Neutrophil (primary cell): Measurements from ENCODE around the gene LYPD8.

Source experiments
- H3K27ac ChIP-seq: fragments of 200-600 bp; sonication (generic); 2 replicates; pipeline ENCODE4 v1.5.1; 2016; ENCODE audit warnings: mild to moderate bottlenecking, moderate library complexity
- H3K27me3 ChIP-seq: fragments of 200-600 bp; sonication (generic); 2 replicates; pipeline ENCODE4 v1.6.0; 2016; ENCODE audit warnings: mild to moderate bottlenecking
- H3K36me3 ChIP-seq: fragments of 200-600 bp; sonication (generic); 2 replicates; pipeline ENCODE4 v1.5.1; 2017
- H3K4me1 ChIP-seq, 2 experiments: fragments of 200-600 bp in 1 of 2; sonication (generic) in 1 of 2; 1 replicate in 1 of 2; 2 replicates in 1 of 2; pipeline versions ENCODE4 v1.5.1 to v1.6.1; 2013 to 2016; ENCODE audit warnings: low read depth in 1 of 2, low read length in 1 of 2, mild to moderate bottlenecking in 1 of 2, moderate library complexity in 1 of 2; ENCODE audit not compliant: control insufficient read depth in 1 of 2, insufficient read depth in 1 of 2
- H3K4me3 ChIP-seq, 2 experiments: fragments of 200-600 bp in 1 of 2; sonication (generic) in 1 of 2; 1 replicate in 1 of 2; 2 replicates in 1 of 2; pipeline ENCODE4 v1.5.1; 2013 to 2016; ENCODE audit warnings: low read depth in 1 of 2, low read length in 1 of 2, mild to moderate bottlenecking in 1 of 2, moderate library complexity in 1 of 2
- H3K9me3 ChIP-seq: fragments of 200-600 bp; sonication (generic); 2 replicates; pipeline ENCODE4 v1.5.1; 2016
- TF ChIP-seq, protein P1 (sequence below): fragments of 200-600 bp; sonication (generic); IDR thresholded peaks from 2 replicates; pipeline ENCODE4 v1.5.1; 2016; ENCODE audit warnings: antibody characterized with exemption

The LYPD8 gene

DNA sequence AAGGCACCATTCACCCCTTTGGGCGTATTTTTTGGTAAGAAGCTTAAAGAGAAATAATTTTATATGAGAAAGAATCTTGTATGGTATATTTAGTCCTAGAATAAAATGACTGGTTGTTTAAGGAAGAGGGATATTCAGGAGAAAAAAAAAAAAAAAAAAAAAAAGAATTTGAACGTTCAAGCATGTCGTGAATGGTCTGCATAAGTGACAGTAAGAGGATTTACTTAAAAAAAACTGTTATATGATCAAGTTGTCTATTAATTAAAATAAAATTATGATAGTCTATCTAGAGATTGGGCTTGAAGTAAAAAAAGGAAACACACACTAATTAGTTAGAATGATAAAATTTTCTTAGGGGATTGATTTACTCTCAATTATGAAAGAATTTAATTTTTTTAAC lies 41.3 kb downstream of the LYPD8 start:
- no peaks in the 10 kb centered on the region for H3K27me3 ChIP-seq
- H3K4me3 ChIP-seq: no peak overlapping the region
- no peaks in the 10 kb centered on the region for H3K9me3 ChIP-seq
- H3K4me1 ChIP-seq: peaks cover 29 to 34% of the 10 kb centered on the region in 2 experiments
- no peaks in the 10 kb centered on the region for H3K36me3 ChIP-seq
- TF ChIP-seq, protein P1, sequence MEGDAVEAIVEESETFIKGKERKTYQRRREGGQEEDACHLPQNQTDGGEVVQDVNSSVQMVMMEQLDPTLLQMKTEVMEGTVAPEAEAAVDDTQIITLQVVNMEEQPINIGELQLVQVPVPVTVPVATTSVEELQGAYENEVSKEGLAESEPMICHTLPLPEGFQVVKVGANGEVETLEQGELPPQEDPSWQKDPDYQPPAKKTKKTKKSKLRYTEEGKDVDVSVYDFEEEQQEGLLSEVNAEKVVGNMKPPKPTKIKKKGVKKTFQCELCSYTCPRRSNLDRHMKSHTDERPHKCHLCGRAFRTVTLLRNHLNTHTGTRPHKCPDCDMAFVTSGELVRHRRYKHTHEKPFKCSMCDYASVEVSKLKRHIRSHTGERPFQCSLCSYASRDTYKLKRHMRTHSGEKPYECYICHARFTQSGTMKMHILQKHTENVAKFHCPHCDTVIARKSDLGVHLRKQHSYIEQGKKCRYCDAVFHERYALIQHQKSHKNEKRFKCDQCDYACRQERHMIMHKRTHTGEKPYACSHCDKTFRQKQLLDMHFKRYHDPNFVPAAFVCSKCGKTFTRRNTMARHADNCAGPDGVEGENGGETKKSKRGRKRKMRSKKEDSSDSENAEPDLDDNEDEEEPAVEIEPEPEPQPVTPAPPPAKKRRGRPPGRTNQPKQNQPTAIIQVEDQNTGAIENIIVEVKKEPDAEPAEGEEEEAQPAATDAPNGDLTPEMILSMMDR: no peak
- H3K27ac ChIP-seq: no peak overlapping the region

DNA sequence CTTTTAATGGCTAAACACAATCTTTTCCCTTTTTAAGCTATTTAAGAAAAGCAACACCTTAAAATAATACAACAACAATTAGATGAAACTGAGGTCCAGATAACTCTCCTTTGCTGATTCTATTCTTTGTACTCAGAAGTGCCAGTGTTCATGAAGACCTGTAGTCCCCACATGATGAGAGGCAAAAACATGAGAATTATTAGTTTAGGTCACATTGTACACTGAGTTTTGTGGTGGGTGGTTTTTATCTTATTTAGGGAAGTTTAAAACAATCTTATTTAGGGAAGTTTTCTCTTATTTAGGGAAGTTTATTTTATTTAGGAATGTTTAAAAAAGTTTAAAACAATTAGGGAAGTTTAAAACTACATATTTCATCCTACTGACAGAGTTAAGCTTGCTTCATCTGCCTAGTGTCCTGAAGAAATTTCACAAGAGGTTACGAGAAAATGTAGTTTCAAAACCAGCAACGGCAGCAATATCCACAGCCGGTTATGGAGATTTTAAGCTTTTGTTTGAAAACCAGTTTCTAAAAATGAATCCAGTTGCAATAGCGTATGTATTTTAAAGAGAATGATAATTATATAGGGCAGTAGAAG lies 45.2 kb downstream of the LYPD8 start:
- H3K36me3 ChIP-seq: no peaks in the 10 kb centered on the region
- TF ChIP-seq, protein P1: no peak
- H3K27ac ChIP-seq: peak overlapping the region; percentile 71
- H3K27me3 ChIP-seq: no peaks in the 10 kb centered on the region
- H3K4me3 ChIP-seq: peak overlapping the region; percentile 4 to 33
- H3K4me1 ChIP-seq: peaks cover 45% of the 10 kb centered on the region in 2 experiments
- H3K9me3 ChIP-seq: no peaks in the 10 kb centered on the region

DNA sequence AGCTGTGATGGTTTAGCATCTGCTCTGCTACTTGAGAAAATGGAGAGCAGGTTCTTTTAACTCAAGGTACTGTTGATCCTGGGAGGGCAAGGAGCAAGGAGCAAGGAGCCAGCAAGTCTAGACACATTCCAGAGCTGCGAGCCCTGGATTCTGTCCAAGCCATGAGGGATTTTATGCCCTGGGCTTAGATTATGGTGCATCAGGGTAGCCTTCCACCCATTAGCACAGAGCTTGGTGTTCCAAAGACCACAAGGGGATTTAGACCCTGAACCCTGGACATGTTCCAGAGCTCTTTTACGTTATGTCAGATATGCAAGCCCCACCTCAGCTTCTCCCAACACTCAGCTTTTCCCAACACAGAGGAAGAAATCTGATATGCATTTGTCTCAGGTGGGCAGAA lies 51.0 kb downstream of the LYPD8 start:
- Histone ChIP-seq H3K4me3 (no peak overlapping the region), H3K27ac (no peak overlapping the region), H3K4me1 (peaks cover 19 to 22% of the 10 kb centered on the region in 2 experiments), H3K36me3 (no peaks in the 10 kb centered on the region), H3K9me3 (no peaks in the 10 kb centered on the region), H3K27me3 (no peaks in the 10 kb centered on the region)
- TF ChIP-seq, protein P1: no peak

DNA sequence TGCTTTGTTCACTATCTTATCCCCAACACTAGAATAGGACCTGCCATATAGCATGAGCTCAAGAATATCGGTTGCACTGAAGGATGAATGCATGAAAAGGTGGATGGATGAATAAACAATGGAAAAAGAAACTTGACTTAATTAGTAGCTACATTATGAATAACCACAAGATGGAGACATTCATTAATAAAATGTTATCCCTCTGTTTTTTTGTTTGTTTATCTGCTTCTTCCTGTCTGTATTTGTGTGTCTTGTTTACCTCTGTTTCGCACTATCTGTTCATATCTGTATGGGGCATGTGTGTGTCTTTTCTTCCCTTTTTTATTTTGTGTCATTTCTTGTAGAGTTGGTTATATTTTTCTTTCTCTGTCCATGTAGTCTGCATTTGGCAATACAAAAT lies 51.9 kb downstream of the LYPD8 start:
- Histone ChIP-seq H3K36me3 (no peaks in the 10 kb centered on the region), H3K9me3 (no peaks in the 10 kb centered on the region), H3K27ac (no peak overlapping the region), H3K4me1 (peaks cover 10 to 12% of the 10 kb centered on the region in 2 experiments), H3K27me3 (no peaks in the 10 kb centered on the region), H3K4me3 (no peak overlapping the region)
- TF ChIP-seq, protein P1: no peak

DNA sequence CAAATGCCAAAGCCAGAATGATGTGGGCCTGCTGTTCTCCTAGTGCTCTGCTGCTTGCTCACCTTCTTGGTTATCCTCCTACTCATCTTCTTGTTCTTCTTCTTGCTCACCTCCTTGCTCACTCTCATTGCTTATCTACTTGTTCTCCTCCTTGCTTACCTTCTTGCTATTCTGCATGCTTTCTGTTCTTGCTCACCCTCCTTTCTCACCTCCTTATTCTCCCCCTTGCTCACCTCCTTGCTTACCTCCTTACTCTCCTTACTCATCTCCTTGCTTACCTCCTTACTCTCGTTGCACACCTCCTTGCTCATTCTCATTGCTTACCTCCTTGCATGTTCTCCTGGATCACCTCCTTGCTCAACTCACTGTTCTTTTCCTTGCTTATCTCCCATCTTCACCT lies 52.8 kb downstream of the LYPD8 start, which contains the start of gene OR14I1:
OR14I1 (minus strand) TSS at position 53 of the 400 bp plus-strand sequence.
- H3K9me3 ChIP-seq: no peaks in the 10 kb centered on the region
- H3K4me3 ChIP-seq: no peak within 1 kb of the TSS
- no peaks in the 10 kb centered on the region for H3K27me3 ChIP-seq
- H3K36me3 ChIP-seq: no peaks in the 10 kb centered on the region
- H3K4me1 ChIP-seq: peaks cover 5 to 7% of the 10 kb centered on the region in 2 experiments
- TF ChIP-seq, protein P1: no peak
- no peak within 1 kb of the TSS for H3K27ac ChIP-seq
